ENCODE measurements around the gene SPTBN1.

- no peak for TF ChIP-seq CTCF (conservative IDR thresholded peaks at IDR 0.05; ENCODE audit: low read depth, low read length)
- TF ChIP-seq EZH2 (IDR thresholded peaks at IDR 0.05; ENCODE audit: borderline replicate concordance, low read depth, low read length, poor library complexity, severe bottlenecking): no peak
These were observed 215.9 kb downstream of the SPTBN1 start for GRCh38 chr2:54671875-54672589.

All from A673 (cell line).